T-helper 1 cell (primary cell): ENCODE data around the gene TPRA1.
"Not testable (repeated sequence)": the region's sequence is repeated elsewhere in the genome, so short reads cannot be mapped to it uniquely, and the experiment has no call there.

Experiments
- DNase-seq, 5 donors: peaks; one replicate each; pipeline ENCODE4 v3.0.0-alpha.2; 2012 to 2020

Gene TPRA1

GRCh38 chr3:127535106-127535785 lies 55.3 kb downstream of the TPRA1 start:
- no peak for DNase-seq

- DNase-seq = no peak
These were observed 56.0 kb downstream of the TPRA1 start for GRCh38 chr3:127534564-127534963.

- no peak for DNase-seq
These were observed 56.4 kb downstream of the TPRA1 start for GRCh38 chr3:127534161-127534451.

GRCh38 chr3:127532561-127533203 lies 57.9 kb downstream of the TPRA1 start:
- DNase-seq = no peak

GRCh38 chr3:127531821-127532220 lies 58.7 kb downstream of the TPRA1 start:
- DNase-seq = no peak

- DNase-seq = not testable (repeated sequence)
These were observed 59.7 kb downstream of the TPRA1 start for GRCh38 chr3:127530863-127531262.

- no peak for DNase-seq
These were observed 61.0 kb downstream of the TPRA1 start for GRCh38 chr3:127529346-127530188.

GRCh38 chr3:127525373-127525772 lies 65.2 kb downstream of the TPRA1 start:
- no peak for DNase-seq

- no peak for DNase-seq
These were observed 66.1 kb downstream of the TPRA1 start for GRCh38 chr3:127524296-127524896.
